ENCODE data around the gene MYH10.
"Not testable (repeated sequence)": the region's sequence is repeated elsewhere in the genome, so short reads cannot be mapped to it uniquely, and the experiment has no call there.

The MYH10 gene

GRCh38 chr17:8542599-8543502 lies 87.7 kb downstream of the MYH10 start:
- DNase-seq, result no peak

- DNase-seq, result not testable (repeated sequence)
Observed at GRCh38 chr17:8539976-8540375, 90.5 kb downstream of the MYH10 start.

GRCh38 chr17:8537734-8538133 lies 92.8 kb downstream of the MYH10 start:
- DNase-seq, result no peak

GRCh38 chr17:8534498-8535188 lies 95.9 kb downstream of the MYH10 start:
- DNase-seq, result no peak

GRCh38 chr17:8532021-8532420 lies 98.5 kb downstream of the MYH10 start:
- no peak for DNase-seq

- no peak for DNase-seq
Observed at GRCh38 chr17:8522577-8522976, 107.9 kb downstream of the MYH10 start.

- DNase-seq, result no peak
Observed at GRCh38 chr17:8520981-8521380, 109.5 kb downstream of the MYH10 start.

- no peak for DNase-seq
Observed at GRCh38 chr17:8518850-8519249, 111.7 kb downstream of the MYH10 start.

GRCh38 chr17:8518326-8518725 lies 112.2 kb downstream of the MYH10 start:
- DNase-seq, result no peak

GRCh38 chr17:8514801-8515200 lies 115.7 kb downstream of the MYH10 start:
- no peak for DNase-seq

- DNase-seq, result no peak
Observed at GRCh38 chr17:8506145-8506544, 124.4 kb downstream of the MYH10 start.

- DNase-seq, result no peak
Observed at GRCh38 chr17:8504460-8505207, 125.9 kb downstream of the MYH10 start.

- DNase-seq, result no peak
Observed at GRCh38 chr17:8503807-8504206, 126.7 kb downstream of the MYH10 start.

GRCh38 chr17:8503368-8503767 lies 127.2 kb downstream of the MYH10 start:
- DNase-seq, result no peak

GRCh38 chr17:8502126-8502525 lies 128.4 kb downstream of the MYH10 start:
- no peak for DNase-seq

- DNase-seq, result no peak
Observed at GRCh38 chr17:8500609-8501008, 129.9 kb downstream of the MYH10 start.

GRCh38 chr17:8499614-8500013 lies 130.9 kb downstream of the MYH10 start:
- DNase-seq, result no peak

- no peak for DNase-seq
Observed at GRCh38 chr17:8499171-8499570, 131.4 kb downstream of the MYH10 start.

- DNase-seq, result no peak
Observed at GRCh38 chr17:8496081-8496480, 134.4 kb downstream of the MYH10 start.

GRCh38 chr17:8494506-8495111 lies 135.9 kb downstream of the MYH10 start:
- no peak for DNase-seq

GRCh38 chr17:8494021-8494420 lies 136.5 kb downstream of the MYH10 start:
- no peak for DNase-seq

- no peak for DNase-seq
Observed at GRCh38 chr17:8492121-8492520, 138.4 kb downstream of the MYH10 start.

All from NCI-H1694 treated with DMSO at 0.1 percent for 48 hours (cell line).